RWPE2 (cell line): ENCODE data around the gene IARS1.
A peak's percentile ranks its signal among the peaks of the same experiment; 100 is the strongest.

Source experiments
- ATAC-seq: fragments of 200-7000 bp; cut with Tn5 transposase; 3 replicates; pipeline ENCODE4 v1.9.1; 2021; ENCODE audit warnings: low read depth
- DNase-seq: peaks from one replicate; pipeline ENCODE4 v3.0.0-alpha.2; 2020; ENCODE audit warnings: low spot score
- H3K27ac ChIP-seq: fragments of 450-650 bp; 2 replicates; pipeline ENCODE4 v1.5.1; 2017; ENCODE audit warnings: mild to moderate bottlenecking; ENCODE audit not compliant: poor library complexity, severe bottlenecking
- H3K27me3 ChIP-seq: fragments of 250-450 bp; sonication (Bioruptor Pico); 2 replicates; pipeline ENCODE4 v1.5.1; 2021; ENCODE audit warnings: mild to moderate bottlenecking, moderate library complexity; ENCODE audit not compliant: insufficient read depth, poor library complexity, severe bottlenecking
- H3K36me3 ChIP-seq: fragments of 250-450 bp; sonication (Bioruptor Pico); 2 replicates; pipeline ENCODE4 v1.5.1; 2020; ENCODE audit warnings: low read depth, mild to moderate bottlenecking, moderate library complexity
- H3K4me1 ChIP-seq: fragments of 250-450 bp; sonication (Bioruptor Pico); 2 replicates; pipeline ENCODE4 v1.5.1; 2021; ENCODE audit warnings: mild to moderate bottlenecking, moderate library complexity; ENCODE audit not compliant: insufficient read depth, poor library complexity, severe bottlenecking
- H3K4me3 ChIP-seq: fragments of 250-450 bp; sonication (Bioruptor Pico); 2 replicates; pipeline ENCODE4 v1.5.1; 2021; ENCODE audit warnings: mild to moderate bottlenecking, moderate library complexity; ENCODE audit not compliant: severe bottlenecking
- H3K9me3 ChIP-seq: fragments of 250-450 bp; sonication (Bioruptor Pico); 2 replicates; pipeline ENCODE4 v1.5.1; 2021; ENCODE audit warnings: mild to moderate bottlenecking, moderate library complexity; ENCODE audit not compliant: severe bottlenecking
- CTCF ChIP-seq: fragments of 450-650 bp; IDR thresholded peaks from one replicate; pipeline ENCODE4 v1.5.1; 2017; ENCODE audit warnings: mild to moderate bottlenecking, moderate library complexity; ENCODE audit not compliant: poor library complexity, severe bottlenecking

Gene IARS1

DNA sequence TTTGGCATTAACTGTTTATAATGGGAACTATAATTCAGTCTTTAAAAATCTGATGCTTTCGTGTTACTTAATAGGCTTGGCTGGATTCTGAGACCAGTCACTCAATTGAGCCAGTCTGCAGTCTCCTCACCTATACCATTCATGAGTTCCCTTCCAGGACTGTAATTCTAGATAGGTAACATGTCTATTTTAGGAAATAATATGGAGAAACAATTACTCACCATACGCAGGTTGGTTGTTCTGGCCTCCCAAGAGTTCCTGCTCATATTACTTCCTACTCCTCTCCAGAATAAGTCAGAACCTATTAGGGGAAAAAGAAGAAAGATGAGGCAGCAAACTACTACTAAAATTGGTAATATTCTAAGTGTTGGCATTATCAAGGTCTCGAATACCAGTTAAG, 4.5 kb upstream of the IARS1 start:
- no peak overlapping the region for H3K4me3 ChIP-seq
- no peak for DNase-seq
- no peaks in the 10 kb centered on the region for H3K27me3 ChIP-seq
- no peak for TF ChIP-seq CTCF
- no peaks in the 10 kb centered on the region for H3K9me3 ChIP-seq
- no peak overlapping the region for H3K27ac ChIP-seq
- peaks cover 65% of the 10 kb centered on the region for H3K36me3 ChIP-seq
- H3K4me1 ChIP-seq = peaks cover 9% of the 10 kb centered on the region
- no peak for ATAC-seq

DNA sequence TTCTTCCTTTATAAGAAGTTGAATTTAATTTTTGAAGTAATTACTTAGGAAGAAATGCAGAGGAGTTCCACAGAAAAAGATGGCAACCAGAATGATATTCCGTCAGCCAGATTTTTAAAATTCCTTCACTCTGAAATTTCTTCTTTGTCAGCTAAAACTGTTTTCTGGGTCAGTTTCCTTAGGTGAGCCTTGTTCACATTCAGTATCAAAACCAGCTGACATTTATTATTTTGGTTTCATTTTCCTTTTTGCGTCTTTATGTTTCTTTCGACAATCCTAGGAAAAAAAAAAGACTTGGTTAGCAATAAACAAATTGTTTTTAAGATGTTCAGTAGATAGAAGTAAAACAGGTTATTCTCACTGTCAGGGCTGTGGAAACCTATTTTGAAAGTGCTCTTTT, 4.1 kb upstream of the IARS1 start:
- TF ChIP-seq CTCF = no peak
- no peaks in the 10 kb centered on the region for H3K9me3 ChIP-seq
- no peak overlapping the region for H3K4me3 ChIP-seq
- H3K4me1 ChIP-seq = peaks cover 9% of the 10 kb centered on the region
- H3K36me3 ChIP-seq = peaks cover 65% of the 10 kb centered on the region
- DNase-seq (no peak), ATAC-seq (no peak)
- no peak overlapping the region for H3K27ac ChIP-seq
- H3K27me3 ChIP-seq = no peaks in the 10 kb centered on the region

DNA sequence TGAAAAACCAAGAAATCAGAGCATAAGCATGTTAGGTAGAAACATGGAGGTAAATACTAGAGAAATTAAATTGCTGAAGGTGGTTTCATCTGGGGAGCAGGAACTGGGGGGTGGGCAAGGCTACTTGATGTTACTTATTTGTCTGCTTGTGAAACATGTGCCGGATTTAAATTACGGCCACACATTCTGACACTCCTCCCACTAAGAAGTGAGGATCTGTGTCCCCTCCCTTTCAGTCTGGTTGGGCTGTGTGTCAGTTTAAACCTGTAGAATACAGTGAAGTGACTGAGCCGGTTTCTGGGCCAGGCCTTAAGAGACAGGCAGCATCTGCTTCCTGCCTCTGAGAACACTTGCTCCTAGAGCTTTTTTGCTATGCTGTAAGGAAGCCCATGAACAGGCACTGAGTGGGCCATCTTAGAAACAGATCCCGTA, 2.3 kb upstream of the IARS1 start:
- no peak for DNase-seq
- no peak overlapping the region for H3K4me3 ChIP-seq
- peaks cover 17% of the 10 kb centered on the region for H3K4me1 ChIP-seq
- H3K36me3 ChIP-seq = peaks cover 65% of the 10 kb centered on the region
- no peaks in the 10 kb centered on the region for H3K27me3 ChIP-seq
- peak; percentile 17; the same call in 2 of the 3 replicates for ATAC-seq
- H3K9me3 ChIP-seq = no peaks in the 10 kb centered on the region
- H3K27ac ChIP-seq = peak overlapping the region; percentile 55
- no peak for TF ChIP-seq CTCF

GRCh38 chr9:92295240-92295790, 1.8 kb upstream of the IARS1 start:
- Histone ChIP-seq H3K27ac (peak overlapping the region; percentile 55), H3K36me3 (peaks cover 65% of the 10 kb centered on the region), H3K27me3 (no peaks in the 10 kb centered on the region), H3K9me3 (no peaks in the 10 kb centered on the region), H3K4me3 (no peak overlapping the region), H3K4me1 (peaks cover 20% of the 10 kb centered on the region)
- ATAC-seq (no peak), DNase-seq (no peak)
- no peak for TF ChIP-seq CTCF

- no peak for TF ChIP-seq CTCF
- DNase-seq (no peak), ATAC-seq (0 out of 3 replicates have a peak, but pooled peaks have one; percentile 2)
- H3K9me3 ChIP-seq = no peaks in the 10 kb centered on the region
- H3K36me3 ChIP-seq = peaks cover 67% of the 10 kb centered on the region
- peak overlapping the region; percentile 56 for H3K4me3 ChIP-seq
- peaks cover 20% of the 10 kb centered on the region for H3K4me1 ChIP-seq
- H3K27me3 ChIP-seq = no peaks in the 10 kb centered on the region
- H3K27ac ChIP-seq = peak overlapping the region; percentile 55
These were observed 790 bp upstream of the IARS1 start for GRCh38 chr9:92294297-92294676.
